ENCODE results near the gene RHOF. TPM values are rescaled to one million over a fixed set of nuclear protein-coding genes. Genes with fewer than 3 reads are reported as not detected.

The RHOF gene
- total and polyA plus RNA-seq, 2 of the 13 experiments (the other 11 are each of a cell fraction or from before 2014, with no cell fraction given), result 14.6 to 32.2 TPM

- TF ChIP-seq ZMYM4 (CRISPR knock-in tag; IDR thresholded peaks at IDR 0.05), result peak; percentile 57
- no peak for TF ChIP-seq FOXM1 (CRISPR knock-in tag; IDR thresholded peaks at IDR 0.05)
- TF ChIP-seq, protein P1, sequence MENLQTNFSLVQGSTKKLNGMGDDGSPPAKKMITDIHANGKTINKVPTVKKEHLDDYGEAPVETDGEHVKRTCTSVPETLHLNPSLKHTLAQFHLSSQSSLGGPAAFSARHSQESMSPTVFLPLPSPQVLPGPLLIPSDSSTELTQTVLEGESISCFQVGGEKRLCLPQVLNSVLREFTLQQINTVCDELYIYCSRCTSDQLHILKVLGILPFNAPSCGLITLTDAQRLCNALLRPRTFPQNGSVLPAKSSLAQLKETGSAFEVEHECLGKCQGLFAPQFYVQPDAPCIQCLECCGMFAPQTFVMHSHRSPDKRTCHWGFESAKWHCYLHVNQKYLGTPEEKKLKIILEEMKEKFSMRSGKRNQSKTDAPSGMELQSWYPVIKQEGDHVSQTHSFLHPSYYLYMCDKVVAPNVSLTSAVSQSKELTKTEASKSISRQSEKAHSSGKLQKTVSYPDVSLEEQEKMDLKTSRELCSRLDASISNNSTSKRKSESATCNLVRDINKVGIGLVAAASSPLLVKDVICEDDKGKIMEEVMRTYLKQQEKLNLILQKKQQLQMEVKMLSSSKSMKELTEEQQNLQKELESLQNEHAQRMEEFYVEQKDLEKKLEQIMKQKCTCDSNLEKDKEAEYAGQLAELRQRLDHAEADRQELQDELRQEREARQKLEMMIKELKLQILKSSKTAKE (CRISPR knock-in tag; IDR thresholded peaks at IDR 0.05; ENCODE audit: borderline replicate concordance), result peak; percentile 73
- no peak for TF ChIP-seq TIGD3 (CRISPR knock-in tag; IDR thresholded peaks at IDR 0.05; ENCODE audit: borderline replicate concordance)
- no peak; the same call in 1 of the 2 replicates for TF ChIP-seq MAZ (IDR thresholded peaks at IDR 0.05; ENCODE audit: borderline replicate concordance, low read depth, low read length)
- peak; percentile 32 for TF ChIP-seq MAZ (CRISPR knock-in tag; IDR thresholded peaks at IDR 0.05; ENCODE audit: low read depth)
- TF ChIP-seq, protein P2, sequence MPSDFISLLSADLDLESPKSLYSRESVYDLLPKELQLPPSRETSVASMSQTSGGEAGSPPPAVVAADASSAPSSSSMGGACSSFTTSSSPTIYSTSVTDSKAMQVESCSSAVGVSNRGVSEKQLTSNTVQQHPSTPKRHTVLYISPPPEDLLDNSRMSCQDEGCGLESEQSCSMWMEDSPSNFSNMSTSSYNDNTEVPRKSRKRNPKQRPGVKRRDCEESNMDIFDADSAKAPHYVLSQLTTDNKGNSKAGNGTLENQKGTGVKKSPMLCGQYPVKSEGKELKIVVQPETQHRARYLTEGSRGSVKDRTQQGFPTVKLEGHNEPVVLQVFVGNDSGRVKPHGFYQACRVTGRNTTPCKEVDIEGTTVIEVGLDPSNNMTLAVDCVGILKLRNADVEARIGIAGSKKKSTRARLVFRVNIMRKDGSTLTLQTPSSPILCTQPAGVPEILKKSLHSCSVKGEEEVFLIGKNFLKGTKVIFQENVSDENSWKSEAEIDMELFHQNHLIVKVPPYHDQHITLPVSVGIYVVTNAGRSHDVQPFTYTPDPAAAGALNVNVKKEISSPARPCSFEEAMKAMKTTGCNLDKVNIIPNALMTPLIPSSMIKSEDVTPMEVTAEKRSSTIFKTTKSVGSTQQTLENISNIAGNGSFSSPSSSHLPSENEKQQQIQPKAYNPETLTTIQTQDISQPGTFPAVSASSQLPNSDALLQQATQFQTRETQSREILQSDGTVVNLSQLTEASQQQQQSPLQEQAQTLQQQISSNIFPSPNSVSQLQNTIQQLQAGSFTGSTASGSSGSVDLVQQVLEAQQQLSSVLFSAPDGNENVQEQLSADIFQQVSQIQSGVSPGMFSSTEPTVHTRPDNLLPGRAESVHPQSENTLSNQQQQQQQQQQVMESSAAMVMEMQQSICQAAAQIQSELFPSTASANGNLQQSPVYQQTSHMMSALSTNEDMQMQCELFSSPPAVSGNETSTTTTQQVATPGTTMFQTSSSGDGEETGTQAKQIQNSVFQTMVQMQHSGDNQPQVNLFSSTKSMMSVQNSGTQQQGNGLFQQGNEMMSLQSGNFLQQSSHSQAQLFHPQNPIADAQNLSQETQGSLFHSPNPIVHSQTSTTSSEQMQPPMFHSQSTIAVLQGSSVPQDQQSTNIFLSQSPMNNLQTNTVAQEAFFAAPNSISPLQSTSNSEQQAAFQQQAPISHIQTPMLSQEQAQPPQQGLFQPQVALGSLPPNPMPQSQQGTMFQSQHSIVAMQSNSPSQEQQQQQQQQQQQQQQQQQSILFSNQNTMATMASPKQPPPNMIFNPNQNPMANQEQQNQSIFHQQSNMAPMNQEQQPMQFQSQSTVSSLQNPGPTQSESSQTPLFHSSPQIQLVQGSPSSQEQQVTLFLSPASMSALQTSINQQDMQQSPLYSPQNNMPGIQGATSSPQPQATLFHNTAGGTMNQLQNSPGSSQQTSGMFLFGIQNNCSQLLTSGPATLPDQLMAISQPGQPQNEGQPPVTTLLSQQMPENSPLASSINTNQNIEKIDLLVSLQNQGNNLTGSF (CRISPR knock-in tag; IDR thresholded peaks at IDR 0.05), result peak; percentile 87
- no peak for TF ChIP-seq HDAC6 (IDR thresholded peaks at IDR 0.05; ENCODE audit: low read depth, low read length)
- TF ChIP-seq MIER3 (CRISPR knock-in tag; IDR thresholded peaks at IDR 0.05; ENCODE audit: borderline replicate concordance), result no peak
- TF ChIP-seq, protein P3, sequence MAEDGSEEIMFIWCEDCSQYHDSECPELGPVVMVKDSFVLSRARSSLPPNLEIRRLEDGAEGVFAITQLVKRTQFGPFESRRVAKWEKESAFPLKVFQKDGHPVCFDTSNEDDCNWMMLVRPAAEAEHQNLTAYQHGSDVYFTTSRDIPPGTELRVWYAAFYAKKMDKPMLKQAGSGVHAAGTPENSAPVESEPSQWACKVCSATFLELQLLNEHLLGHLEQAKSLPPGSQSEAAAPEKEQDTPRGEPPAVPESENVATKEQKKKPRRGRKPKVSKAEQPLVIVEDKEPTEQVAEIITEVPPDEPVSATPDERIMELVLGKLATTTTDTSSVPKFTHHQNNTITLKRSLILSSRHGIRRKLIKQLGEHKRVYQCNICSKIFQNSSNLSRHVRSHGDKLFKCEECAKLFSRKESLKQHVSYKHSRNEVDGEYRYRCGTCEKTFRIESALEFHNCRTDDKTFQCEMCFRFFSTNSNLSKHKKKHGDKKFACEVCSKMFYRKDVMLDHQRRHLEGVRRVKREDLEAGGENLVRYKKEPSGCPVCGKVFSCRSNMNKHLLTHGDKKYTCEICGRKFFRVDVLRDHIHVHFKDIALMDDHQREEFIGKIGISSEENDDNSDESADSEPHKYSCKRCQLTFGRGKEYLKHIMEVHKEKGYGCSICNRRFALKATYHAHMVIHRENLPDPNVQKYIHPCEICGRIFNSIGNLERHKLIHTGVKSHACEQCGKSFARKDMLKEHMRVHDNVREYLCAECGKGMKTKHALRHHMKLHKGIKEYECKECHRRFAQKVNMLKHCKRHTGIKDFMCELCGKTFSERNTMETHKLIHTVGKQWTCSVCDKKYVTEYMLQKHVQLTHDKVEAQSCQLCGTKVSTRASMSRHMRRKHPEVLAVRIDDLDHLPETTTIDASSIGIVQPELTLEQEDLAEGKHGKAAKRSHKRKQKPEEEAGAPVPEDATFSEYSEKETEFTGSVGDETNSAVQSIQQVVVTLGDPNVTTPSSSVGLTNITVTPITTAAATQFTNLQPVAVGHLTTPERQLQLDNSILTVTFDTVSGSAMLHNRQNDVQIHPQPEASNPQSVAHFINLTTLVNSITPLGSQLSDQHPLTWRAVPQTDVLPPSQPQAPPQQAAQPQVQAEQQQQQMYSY (CRISPR knock-in tag; IDR thresholded peaks at IDR 0.05), result peak; percentile 46; the same call in 1 of the 2 replicates
- no peak; the same call in 1 of the 2 replicates for TF ChIP-seq ETV6 (CRISPR knock-in tag; conservative IDR thresholded peaks at IDR 0.05)
- TF ChIP-seq ATAD3A (CRISPR knock-in tag; IDR thresholded peaks at IDR 0.05), result no peak
- TF ChIP-seq GPBP1L1 (CRISPR knock-in tag; IDR thresholded peaks at IDR 0.05), result no peak
Measured at GRCh38 chr12:121793838-121794533, 498 bp upstream of the RHOF start (continued).

All from HepG2 (cell line).